Neural crest cell (in vitro differentiated cells): ENCODE measurements around the gene NKPD1. TPM values are rescaled to one million over a fixed set of nuclear protein-coding genes. Genes with fewer than 3 reads are reported as not detected.
A peak's percentile ranks its signal among the peaks of the same experiment; 100 is the strongest.

ENCODE experiments used
- DNase-seq: peaks from one replicate; pipeline ENCODE4 v3.0.0; 2021; ENCODE audit warnings: low read depth, mixed read lengths, low spot score
- H3K27ac Mint-ChIP-seq: one replicate; pipeline ENCODE4 v1.8.0; 2021; ENCODE audit warnings: mild to moderate bottlenecking, mixed read lengths; ENCODE audit not compliant: unreplicated experiment
- H3K27me3 Mint-ChIP-seq: 2 replicates; pipeline ENCODE4 v1.8.0; 2021; ENCODE audit warnings: low read depth, mild to moderate bottlenecking, mixed read lengths
- H3K36me3 Mint-ChIP-seq: 2 replicates; pipeline ENCODE4 v1.8.0; 2021; ENCODE audit warnings: low read depth, mild to moderate bottlenecking, mixed read lengths
- H3K4me1 Mint-ChIP-seq: 2 replicates; pipeline ENCODE4 v1.8.0; 2021; ENCODE audit warnings: mixed read lengths
- H3K4me3 Mint-ChIP-seq: one replicate; pipeline ENCODE4 v1.8.0; 2021; ENCODE audit warnings: mild to moderate bottlenecking, mixed read lengths
- H3K9me3 Mint-ChIP-seq: 2 replicates; pipeline ENCODE4 v1.8.0; 2021; ENCODE audit warnings: mixed read lengths
- CTCF ChIP-seq: fragments of 200-600 bp; sonication (generic); conservative IDR thresholded peaks from 2 replicates; pipeline ENCODE4 v1.5.0; 2021; ENCODE audit warnings: antibody characterized with exemption, mild to moderate bottlenecking
- total RNA-seq: library from RNA; stranded (reverse); gene quantifications from 2 replicates; pipeline ENCODE4 v1.2.1, GENCODE V29; 2021

Gene NKPD1
- total RNA-seq, 1 donor from 2014 or later = 0.16 TPM

GRCh38 chr19:45139286-45140143, 21.3 kb downstream of the NKPD1 start:
- H3K36me3 Mint-ChIP-seq = peaks cover 10% of the 10 kb centered on the region
- no peaks in the 10 kb centered on the region for H3K9me3 Mint-ChIP-seq
- H3K27me3 Mint-ChIP-seq = no peaks in the 10 kb centered on the region
- no peak overlapping the region for H3K27ac Mint-ChIP-seq
- no peak overlapping the region for H3K4me3 Mint-ChIP-seq
- DNase-seq = no peak
- peaks cover 24% of the 10 kb centered on the region for H3K4me1 Mint-ChIP-seq
- TF ChIP-seq CTCF = no peak

GRCh38 chr19:45138303-45138751, 22.5 kb downstream of the NKPD1 start:
- Mint-ChIP-seq H3K4me3 (no peak overlapping the region), H3K36me3 (peaks cover 10% of the 10 kb centered on the region), H3K4me1 (peaks cover 28% of the 10 kb centered on the region), H3K27ac (peak overlapping the region; percentile 75), H3K9me3 (no peaks in the 10 kb centered on the region), H3K27me3 (no peaks in the 10 kb centered on the region)
- TF ChIP-seq CTCF = no peak
- DNase-seq = no peak

GRCh38 chr19:45137179-45137761, 23.5 kb downstream of the NKPD1 start:
- no peaks in the 10 kb centered on the region for H3K27me3 Mint-ChIP-seq
- no peaks in the 10 kb centered on the region for H3K9me3 Mint-ChIP-seq
- TF ChIP-seq CTCF = no peak
- peaks cover 2% of the 10 kb centered on the region for H3K36me3 Mint-ChIP-seq
- DNase-seq = no peak
- no peak overlapping the region for H3K4me3 Mint-ChIP-seq
- peaks cover 28% of the 10 kb centered on the region for H3K4me1 Mint-ChIP-seq
- H3K27ac Mint-ChIP-seq = peak overlapping the region; percentile 60

GRCh38 chr19:45136507-45137178, 24.1 kb downstream of the NKPD1 start:
- no peak for DNase-seq
- Mint-ChIP-seq H3K4me1 (peaks cover 28% of the 10 kb centered on the region), H3K4me3 (no peak overlapping the region), H3K27ac (peak overlapping the region; percentile 60), H3K36me3 (peaks cover 2% of the 10 kb centered on the region), H3K9me3 (no peaks in the 10 kb centered on the region), H3K27me3 (no peaks in the 10 kb centered on the region)
- no peak for TF ChIP-seq CTCF

- H3K36me3 Mint-ChIP-seq = peaks cover 2% of the 10 kb centered on the region
- H3K27me3 Mint-ChIP-seq = no peaks in the 10 kb centered on the region
- H3K9me3 Mint-ChIP-seq = no peaks in the 10 kb centered on the region
- no peak for DNase-seq
- peaks cover 28% of the 10 kb centered on the region for H3K4me1 Mint-ChIP-seq
- no peak for TF ChIP-seq CTCF
- H3K4me3 Mint-ChIP-seq = no peak overlapping the region
- H3K27ac Mint-ChIP-seq = no peak overlapping the region
These were observed 25.5 kb downstream of the NKPD1 start for GRCh38 chr19:45135176-45135885.
